Sigmoid colon (tissue), 4 donors: ENCODE results near the gene SOS1.

Experiments
- POLR2A ChIP-seq, 2 donors: fragments of 450-650 bp; IDR thresholded peaks; one replicate each; pipeline ENCODE4 v1.6.1; 2016; ENCODE audit warnings: antibody characterized with exemption in 2 of 2, mild to moderate bottlenecking in 2 of 2, moderate library complexity in 2 of 2
- POLR2AphosphoS5 ChIP-seq, 4 donors: sonication (generic); formaldehyde crosslinking; IDR thresholded peaks; one replicate each; pipeline ENCODE4 v1.6.1; 2017; ENCODE audit warnings: antibody characterized with exemption in 4 of 4
- TF ChIP-seq, protein P1 (sequence below), 4 experiments: fragments of 450-650 bp in 3 of 4; fragments of 200-600 bp in 1 of 4; IDR thresholded peaks; one replicate each; pipeline ENCODE4 v1.5.1; 2016 to 2019; ENCODE audit warnings: antibody characterized with exemption in 4 of 4, mild to moderate bottlenecking in 3 of 4, moderate library complexity in 2 of 4

DNA sequence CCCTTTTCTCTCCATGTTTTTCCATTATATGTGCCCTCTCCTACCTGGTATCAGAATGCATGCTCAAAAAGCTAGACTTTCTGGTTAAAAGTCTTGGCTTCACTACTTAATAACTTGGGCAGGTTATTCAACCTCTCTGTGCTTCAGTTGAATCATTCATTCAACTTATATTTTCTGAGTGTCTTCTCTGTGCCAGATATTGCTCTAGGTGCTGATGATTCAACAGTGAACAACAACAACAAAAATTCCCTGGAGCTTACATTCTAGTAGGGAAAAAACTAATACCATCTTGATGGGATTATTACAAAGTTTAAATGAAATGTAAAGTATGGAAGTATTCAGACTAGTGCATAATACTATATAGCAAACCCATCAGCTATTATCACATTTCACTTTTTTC lies 55.2 kb downstream of the SOS1 start:
- TF ChIP-seq, protein P1, sequence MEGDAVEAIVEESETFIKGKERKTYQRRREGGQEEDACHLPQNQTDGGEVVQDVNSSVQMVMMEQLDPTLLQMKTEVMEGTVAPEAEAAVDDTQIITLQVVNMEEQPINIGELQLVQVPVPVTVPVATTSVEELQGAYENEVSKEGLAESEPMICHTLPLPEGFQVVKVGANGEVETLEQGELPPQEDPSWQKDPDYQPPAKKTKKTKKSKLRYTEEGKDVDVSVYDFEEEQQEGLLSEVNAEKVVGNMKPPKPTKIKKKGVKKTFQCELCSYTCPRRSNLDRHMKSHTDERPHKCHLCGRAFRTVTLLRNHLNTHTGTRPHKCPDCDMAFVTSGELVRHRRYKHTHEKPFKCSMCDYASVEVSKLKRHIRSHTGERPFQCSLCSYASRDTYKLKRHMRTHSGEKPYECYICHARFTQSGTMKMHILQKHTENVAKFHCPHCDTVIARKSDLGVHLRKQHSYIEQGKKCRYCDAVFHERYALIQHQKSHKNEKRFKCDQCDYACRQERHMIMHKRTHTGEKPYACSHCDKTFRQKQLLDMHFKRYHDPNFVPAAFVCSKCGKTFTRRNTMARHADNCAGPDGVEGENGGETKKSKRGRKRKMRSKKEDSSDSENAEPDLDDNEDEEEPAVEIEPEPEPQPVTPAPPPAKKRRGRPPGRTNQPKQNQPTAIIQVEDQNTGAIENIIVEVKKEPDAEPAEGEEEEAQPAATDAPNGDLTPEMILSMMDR (IDR thresholded peaks at IDR 0.05) = no peak
- TF ChIP-seq POLR2A (IDR thresholded peaks at IDR 0.05) = no peak
- TF ChIP-seq POLR2AphosphoS5 (IDR thresholded peaks at IDR 0.05) = no peak
